AG20443 (cell line): ENCODE measurements around the gene ACTBL2.
"Not testable (repeated sequence)": the region's sequence is repeated elsewhere in the genome, so short reads cannot be mapped to it uniquely, and the experiment has no call there.

Experiments
- DNase-seq: peaks from one replicate; pipeline ENCODE4 v3.0.0; 2012; ENCODE audit warnings: low spot score, mixed read lengths

ACTBL2 gene

DNA sequence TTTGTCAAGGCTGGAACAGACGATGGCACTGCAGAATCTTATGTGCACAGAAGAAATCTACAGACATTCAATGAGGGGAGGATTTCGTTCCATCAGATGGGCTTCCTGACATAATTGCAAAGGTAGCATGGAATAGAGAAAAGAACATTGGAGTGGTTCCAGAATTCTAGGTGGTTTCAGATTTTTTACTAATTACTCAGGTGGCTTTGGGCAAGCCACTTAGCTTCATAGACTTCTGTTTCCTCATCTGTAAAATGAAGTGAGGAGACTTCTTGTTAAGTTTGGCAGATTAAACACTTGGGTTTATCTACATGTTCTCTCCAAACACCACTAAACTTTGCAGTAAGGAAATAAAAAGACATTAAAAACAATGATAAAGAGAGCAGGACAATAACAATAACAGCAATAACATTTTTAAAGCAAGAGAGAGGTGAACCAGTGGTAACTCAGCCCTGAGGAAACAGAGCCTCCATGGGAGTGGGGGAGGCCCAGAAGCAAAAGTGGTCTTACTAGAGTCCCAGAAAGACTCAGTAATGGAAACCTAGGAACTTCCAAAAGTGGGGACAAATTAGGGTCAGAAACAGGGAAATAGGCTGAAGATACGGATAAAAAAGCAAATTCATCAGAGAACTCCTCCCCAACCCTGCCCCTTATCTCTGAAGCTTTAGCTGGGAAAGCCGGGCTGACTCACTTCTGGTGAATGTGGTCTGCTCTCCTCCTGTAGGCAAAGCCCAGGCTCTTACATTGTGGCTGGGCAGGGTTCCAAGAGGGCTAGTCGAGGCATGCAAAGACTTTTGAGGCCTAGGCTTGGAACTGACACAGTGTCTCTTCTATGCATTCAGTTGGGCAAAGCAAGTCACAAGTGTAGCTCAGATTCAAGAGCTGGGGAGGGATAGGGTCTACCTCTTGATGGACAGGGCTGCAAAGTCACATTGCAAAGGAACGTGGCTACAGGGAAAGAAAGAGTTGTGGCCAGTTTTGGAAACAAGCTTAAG is 11.8 kb upstream of the ACTBL2 start:
- peak; percentile 93 for DNase-seq

- no peak for DNase-seq
Observed at GRCh38 chr5:57493034-57493433, 10.4 kb upstream of the ACTBL2 start.

- no peak for DNase-seq
Observed at GRCh38 chr5:57492632-57493031, 10.0 kb upstream of the ACTBL2 start.

DNA sequence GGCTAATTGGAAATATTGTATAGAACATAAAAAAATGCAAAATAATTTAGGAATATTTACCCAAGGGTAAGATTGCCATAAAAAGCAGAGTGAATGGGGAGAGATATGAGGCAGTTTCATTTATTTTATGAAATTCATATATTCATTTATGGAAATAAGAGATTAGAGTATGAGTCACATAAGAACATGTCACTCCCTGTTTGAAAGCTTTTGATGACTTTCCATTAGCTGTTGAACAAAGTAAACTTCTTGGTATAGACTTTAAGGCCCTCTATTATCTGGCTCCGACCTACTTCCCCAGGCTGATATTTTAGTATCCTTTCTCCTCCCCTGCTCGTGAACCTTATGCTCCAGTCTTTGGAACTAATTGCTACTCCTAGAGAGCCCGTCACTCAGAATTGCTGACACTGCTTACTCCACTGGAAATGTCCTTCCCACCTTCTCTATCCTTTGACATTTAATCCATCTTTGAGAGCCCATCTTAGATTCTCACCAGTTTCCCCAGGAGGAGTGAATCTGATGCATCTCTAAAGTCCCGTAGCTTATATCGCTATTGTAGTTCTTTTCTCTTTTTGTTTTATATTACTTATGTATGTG is 8.9 kb upstream of the ACTBL2 start:
- DNase-seq, result no peak

DNA sequence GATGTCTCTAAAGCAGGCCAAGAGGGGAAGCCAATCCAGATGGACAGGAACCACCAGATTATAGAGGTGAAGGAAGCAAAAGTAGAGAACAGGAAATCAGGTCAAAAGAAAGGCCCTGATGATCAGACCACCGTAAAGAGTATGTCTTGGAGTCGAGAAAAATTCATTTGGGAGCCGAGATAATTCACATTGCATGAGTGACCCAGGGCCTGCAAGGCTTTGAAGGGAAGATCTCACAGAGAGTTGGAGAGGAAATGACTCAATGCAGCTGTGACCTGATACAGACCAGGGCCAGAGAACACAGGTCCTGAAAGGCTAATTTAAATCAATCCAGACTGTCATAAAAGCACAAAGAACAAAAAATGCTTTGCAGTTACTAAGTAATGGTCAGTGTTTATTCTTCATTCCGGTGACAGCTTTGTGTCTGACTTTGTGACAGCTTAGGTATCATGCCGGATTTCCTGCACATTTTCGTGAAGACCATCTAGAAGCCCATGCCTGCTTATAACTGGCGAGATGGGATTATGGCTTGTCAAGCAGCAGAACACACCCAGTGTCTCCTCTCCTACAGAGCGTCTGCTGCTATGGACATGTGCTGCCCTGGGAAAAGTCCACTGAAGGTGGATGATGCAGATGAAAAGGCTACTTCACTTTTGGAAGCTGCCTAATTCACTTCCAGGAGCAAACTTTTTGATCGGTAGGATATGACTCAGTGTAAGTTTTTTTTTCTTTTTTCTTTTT is 5.8 kb upstream of the ACTBL2 start:
- DNase-seq, result peak; percentile 67

DNA sequence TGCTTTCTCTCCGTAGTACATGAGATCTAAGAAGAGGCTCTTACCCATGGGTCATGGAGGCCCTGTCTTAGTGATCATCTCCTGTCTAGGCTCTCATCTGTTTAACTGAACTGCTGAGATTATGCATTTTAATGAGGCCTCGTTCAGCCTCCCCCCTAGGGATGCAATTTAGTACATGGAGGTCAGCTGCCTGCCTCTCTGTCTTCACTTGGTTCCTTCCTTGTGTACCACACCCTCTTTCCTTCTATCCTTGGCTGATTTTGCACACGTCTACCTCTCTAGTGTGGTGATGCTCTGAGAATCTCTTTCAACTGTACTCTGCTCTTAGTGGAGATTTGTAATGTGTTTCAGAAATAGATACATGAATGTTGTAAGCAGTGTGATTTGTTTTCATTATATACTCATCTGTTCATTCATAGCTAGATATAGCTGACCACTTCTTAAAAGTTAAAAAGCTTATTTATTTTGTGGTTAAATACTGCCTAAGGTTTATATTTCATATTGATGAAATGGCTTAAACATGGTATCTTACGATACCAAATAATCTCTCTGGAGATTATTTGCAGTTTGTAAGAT is 3.5 kb upstream of the ACTBL2 start:
- DNase-seq, result no peak

- no peak for DNase-seq
Observed at GRCh38 chr5:57478826-57479225, 3.8 kb downstream of the ACTBL2 start.

DNA sequence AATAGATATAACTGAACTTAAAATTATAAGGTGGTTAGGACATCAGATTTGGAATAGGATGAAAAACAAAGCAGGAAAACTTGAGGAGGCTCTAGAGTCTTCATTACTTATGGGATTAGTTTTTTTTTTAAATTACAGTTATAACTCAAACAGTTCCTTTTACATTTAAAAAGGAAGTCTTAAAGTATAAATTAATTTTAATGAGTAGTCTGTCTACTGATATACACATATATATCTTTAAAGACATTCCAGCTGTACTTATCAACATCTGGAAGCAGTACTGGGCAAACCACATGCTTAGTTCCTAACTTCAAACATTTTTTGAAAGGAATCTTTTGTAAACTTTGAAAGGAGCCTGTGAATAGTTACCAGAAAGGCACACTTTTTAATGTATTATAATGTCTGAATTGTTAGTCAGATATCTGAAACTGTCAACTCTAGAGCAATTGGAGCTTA is 6.0 kb downstream of the ACTBL2 start:
- no peak for DNase-seq

DNA sequence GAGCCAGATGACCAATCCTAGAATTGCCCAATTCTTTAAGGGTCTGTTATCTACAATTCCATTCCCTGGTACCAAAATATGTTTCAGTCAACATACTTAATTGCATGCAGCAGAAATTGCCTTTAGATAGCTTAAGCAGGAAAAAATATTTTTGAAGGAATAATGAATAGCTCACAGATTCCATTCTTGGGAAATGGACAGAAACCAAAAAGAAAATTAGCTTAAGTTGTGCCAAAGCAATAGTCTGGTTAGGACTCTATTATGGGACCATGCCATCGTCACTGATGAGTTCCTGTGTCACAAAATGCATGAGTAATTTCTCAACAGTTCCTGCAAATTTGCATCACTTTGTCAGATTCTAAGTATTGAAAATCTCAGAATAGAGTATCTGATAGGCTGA is 12.3 kb downstream of the ACTBL2 start:
- peak; percentile 22 for DNase-seq

DNA sequence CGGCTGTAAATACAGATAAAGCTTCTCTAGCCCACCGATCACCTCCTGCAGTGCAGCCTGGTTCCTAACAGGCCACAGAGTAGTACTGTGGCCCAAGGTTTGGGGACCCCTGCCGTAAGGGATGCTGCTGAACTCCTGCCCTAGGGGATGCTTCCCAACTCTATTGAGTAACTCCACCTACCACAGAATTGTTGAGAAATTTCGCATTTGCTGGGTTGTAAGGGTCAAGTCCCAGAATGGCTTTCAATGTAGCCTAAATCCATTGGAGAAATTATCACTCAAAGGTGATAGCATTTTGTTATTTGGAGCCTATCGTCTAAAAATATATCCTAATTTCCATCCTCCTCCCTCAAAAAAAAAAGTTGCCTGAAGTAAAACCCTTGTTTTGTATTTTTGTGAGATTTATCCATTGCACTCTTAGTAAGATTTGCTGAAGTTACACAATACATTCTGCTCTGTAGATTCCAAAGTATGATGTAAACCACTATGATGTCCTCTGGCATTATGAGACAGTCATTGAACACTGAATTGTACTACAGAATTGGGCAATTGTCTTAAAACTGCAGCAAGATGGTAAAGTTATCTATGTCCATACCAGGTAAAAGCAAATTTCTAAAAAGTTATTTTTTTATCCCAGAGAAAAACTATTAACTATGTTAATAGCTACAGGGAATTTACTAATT is 14.0 kb downstream of the ACTBL2 start:
- peak; percentile 71 for DNase-seq

- no peak for DNase-seq
Observed at GRCh38 chr5:57466544-57466943, 16.1 kb downstream of the ACTBL2 start.

- DNase-seq, result not testable (repeated sequence)
Observed at GRCh38 chr5:57460056-57460455, 22.6 kb downstream of the ACTBL2 start.

DNA sequence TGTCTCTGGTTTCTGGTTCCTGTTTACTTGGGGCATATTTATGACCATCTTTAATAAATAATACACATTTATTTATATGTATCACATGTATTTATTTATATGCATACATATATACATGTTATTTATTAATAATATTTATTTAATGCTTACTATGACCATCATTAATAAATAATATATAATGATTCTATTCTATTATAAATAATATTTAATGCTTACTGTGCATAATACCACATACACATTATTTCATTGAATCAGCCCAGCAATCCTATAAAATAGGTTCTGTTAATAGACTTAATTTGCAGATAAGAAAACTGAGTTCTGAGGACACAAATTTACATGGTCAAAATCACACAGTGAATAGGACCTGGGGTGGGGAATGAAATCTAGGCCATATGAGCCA is 24.2 kb downstream of the ACTBL2 start:
- no peak for DNase-seq

- DNase-seq, result no peak
Observed at GRCh38 chr5:57456531-57457135, 26.0 kb downstream of the ACTBL2 start.

DNA sequence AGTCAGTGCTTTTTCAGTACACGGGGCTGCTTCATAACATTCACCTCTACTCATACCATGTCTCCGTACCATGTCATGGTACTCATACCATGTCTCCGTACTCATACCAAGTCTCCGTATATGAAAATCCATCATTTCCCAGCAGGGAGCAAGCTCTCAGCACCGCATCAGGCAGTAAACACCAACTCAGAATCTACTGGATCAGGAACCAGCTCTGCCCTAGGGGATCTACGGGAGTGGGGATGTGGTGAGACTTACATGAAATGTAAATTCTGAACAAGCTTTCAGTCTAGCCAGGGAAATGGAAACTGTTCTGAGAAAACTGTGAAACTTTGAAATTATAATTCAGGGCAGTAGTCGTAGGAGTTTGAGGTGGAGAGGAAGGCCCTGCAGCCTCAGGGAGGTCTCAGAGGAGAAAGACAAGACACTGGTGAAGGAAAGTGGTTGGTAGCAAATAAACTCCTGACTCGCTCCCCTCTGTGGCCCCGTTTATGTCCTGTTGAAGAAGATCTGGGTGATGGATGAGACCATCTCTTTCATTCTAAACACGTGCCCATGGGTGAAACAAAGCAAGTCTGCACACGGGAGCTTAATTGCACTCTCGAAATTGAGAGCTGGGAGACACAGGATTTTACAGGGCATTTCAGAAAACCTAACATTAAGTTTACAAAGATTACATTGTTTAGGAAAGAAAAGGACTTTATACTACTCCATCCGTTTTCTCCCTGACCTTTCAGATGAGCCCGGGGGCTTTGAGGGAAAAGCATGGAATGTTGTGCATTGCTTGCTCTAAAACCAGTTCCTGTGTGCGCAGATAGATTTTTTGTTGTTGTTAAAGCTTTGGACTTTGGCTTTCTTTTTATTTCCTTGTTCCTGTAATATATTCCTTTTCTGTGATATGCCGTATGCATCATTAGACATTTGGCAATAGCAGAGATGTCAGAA is 26.8 kb downstream of the ACTBL2 start:
- DNase-seq, result no peak

- no peak for DNase-seq
Observed at GRCh38 chr5:57454896-57455295, 27.7 kb downstream of the ACTBL2 start.

GRCh38 chr5:57453728-57454127 is 28.9 kb downstream of the ACTBL2 start:
- DNase-seq, result no peak

DNA sequence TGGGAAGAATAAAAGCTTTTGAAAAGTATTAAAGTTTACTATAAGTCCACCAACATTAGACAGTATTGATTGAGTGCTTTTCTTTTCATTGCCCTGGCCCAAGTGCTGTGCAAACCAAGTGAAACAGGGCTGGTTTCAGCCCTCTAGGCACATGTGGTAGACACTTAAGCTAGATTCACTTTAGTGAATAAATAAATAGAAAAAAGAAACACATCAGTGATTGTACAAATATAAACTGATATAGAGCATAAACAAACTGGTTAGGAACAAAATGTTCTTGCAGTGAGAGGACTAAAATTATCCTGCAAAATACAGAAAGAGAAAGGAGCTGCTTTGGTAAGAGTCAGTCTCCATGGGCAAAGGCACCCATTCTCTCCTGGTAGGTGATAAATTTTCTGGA is 29.7 kb downstream of the ACTBL2 start:
- no peak for DNase-seq

GRCh38 chr5:57450991-57451876 is 31.4 kb downstream of the ACTBL2 start:
- DNase-seq, result no peak
